ENCODE measurements around the gene MYH14.

MYH14 gene

DNA sequence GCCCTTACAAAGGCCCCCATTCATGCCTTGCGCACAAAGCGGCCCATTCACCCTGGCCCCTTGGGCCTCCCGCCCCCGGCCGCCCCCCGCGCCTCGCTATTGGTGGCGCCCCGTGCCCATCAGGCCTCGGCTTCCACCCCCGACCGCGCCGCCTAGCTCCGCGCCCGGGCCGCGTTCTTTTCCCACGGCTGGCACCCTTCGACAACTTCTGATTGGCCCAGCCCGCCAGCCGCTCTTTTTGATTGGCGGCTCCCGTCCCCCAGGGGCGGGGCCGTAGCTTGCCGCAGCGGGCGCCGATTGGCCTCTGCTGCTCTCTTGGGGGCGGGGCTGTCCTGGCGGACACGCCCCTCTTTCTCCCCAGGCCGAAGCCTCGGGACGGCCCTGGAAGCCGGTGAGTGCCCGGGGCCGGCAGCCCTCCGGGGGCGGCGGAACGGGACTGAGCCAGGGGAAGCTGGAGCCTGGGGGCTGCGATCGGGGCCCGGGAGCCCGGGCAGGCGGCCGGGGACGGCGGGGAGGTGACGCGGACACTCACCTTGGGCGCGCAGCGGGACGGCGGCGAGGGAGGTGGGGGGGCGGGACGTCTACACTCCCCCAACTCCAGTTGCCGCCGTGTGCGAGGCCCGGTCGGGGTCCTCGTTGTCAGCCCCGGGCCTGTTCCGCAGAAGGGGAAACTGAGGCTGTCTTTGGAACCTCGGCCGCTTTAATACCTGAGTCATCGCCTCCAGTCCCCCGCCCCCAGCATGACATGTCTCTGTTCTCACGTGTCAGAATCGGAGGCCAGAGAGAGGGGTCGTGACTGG, at the start of gene MYH14:
Gene MYH14, plus strand, starts transcription at position 342 of the 800 bp plus-strand sequence. CDS start 6,744 bp downstream, outside the sequence.
- peaks cover 69% of the 10 kb centered on the region for H3K27me3 Mint-ChIP-seq (ENCODE audit: low read depth)
- no peak for TF ChIP-seq CTCF (IDR thresholded peaks at IDR 0.05; ENCODE audit: unreplicated experiment in 3 of 3)
- H3K9me3 Mint-ChIP-seq, result no peaks in the 10 kb centered on the region
- H3K27ac Mint-ChIP-seq, result no peak within 1 kb of the TSS
- H3K4me1 Mint-ChIP-seq, result peaks cover 18% of the 10 kb centered on the region
- peak within 1 kb of the TSS; percentile 68 to 74 (median 70) for H3K4me3 Mint-ChIP-seq
- H3K36me3 Mint-ChIP-seq (ENCODE audit: low read depth), result no peaks in the 10 kb centered on the region

DNA sequence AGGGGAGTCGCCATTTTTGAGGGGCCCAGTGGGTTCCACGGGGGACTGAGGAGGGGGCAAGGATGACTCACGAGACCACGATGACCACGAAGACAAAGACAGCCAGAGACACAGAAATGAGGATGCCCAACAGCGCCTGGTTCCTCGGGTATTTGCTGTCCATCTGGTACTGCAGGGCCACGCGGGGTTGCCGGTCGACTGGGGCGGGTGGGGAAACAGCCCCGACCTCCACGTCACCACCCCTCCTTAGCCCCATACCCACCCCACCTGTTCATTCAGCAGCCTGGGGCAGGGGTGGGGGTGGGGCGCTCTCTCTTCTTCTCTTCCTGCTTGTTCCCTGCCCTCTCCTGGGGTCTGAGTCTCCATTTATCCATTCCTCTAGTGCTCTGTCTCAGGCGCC, 48.9 kb upstream of the MYH14 start:
- Mint-ChIP-seq H3K27ac (no peak overlapping the region), H3K9me3 (peaks cover 6% of the 10 kb centered on the region), H3K4me1 (no peaks in the 10 kb centered on the region), H3K36me3 (ENCODE audit: low read depth) (no peaks in the 10 kb centered on the region), H3K27me3 (ENCODE audit: low read depth) (peaks cover 29% of the 10 kb centered on the region), H3K4me3 (no peak overlapping the region)
- TF ChIP-seq CTCF (IDR thresholded peaks at IDR 0.05; ENCODE audit: unreplicated experiment in 3 of 3), result no peak

- no peak for TF ChIP-seq CTCF (IDR thresholded peaks at IDR 0.05; ENCODE audit: unreplicated experiment in 3 of 3)
- no peak overlapping the region for H3K4me3 Mint-ChIP-seq
- peaks cover 23% of the 10 kb centered on the region for H3K27me3 Mint-ChIP-seq (ENCODE audit: low read depth)
- peaks cover 6% of the 10 kb centered on the region for H3K9me3 Mint-ChIP-seq
- H3K36me3 Mint-ChIP-seq (ENCODE audit: low read depth), result no peaks in the 10 kb centered on the region
- H3K27ac Mint-ChIP-seq, result no peak overlapping the region
- H3K4me1 Mint-ChIP-seq, result no peaks in the 10 kb centered on the region
Observed at GRCh38 chr19:50155520-50156109, 47.8 kb upstream of the MYH14 start.

GRCh38 chr19:50158577-50158976, 44.8 kb upstream of the MYH14 start:
- H3K27ac Mint-ChIP-seq, result no peak overlapping the region
- H3K27me3 Mint-ChIP-seq (ENCODE audit: low read depth), result peaks cover 22% of the 10 kb centered on the region
- no peak for TF ChIP-seq CTCF (IDR thresholded peaks at IDR 0.05; ENCODE audit: unreplicated experiment in 3 of 3)

GRCh38 chr19:50159078-50159477, 44.3 kb upstream of the MYH14 start:
- no peaks in the 10 kb centered on the region for H3K4me1 Mint-ChIP-seq
- TF ChIP-seq CTCF (IDR thresholded peaks at IDR 0.05; ENCODE audit: unreplicated experiment in 3 of 3), result no peak
- no peak overlapping the region for H3K27ac Mint-ChIP-seq
- H3K4me3 Mint-ChIP-seq, result no peak overlapping the region
- H3K36me3 Mint-ChIP-seq (ENCODE audit: low read depth), result no peaks in the 10 kb centered on the region
- H3K9me3 Mint-ChIP-seq, result peaks cover 6% of the 10 kb centered on the region
- peaks cover 18% of the 10 kb centered on the region for H3K27me3 Mint-ChIP-seq (ENCODE audit: low read depth)

More at GRCh38 chr19:50158577-50158976, 44.8 kb upstream of the MYH14 start:
- Mint-ChIP-seq H3K9me3 (peaks cover 6% of the 10 kb centered on the region), H3K36me3 (ENCODE audit: low read depth) (no peaks in the 10 kb centered on the region), H3K4me3 (no peak overlapping the region), H3K4me1 (no peaks in the 10 kb centered on the region)
